ENCODE measurements around the gene NSMCE3.

NSMCE3 gene

DNA sequence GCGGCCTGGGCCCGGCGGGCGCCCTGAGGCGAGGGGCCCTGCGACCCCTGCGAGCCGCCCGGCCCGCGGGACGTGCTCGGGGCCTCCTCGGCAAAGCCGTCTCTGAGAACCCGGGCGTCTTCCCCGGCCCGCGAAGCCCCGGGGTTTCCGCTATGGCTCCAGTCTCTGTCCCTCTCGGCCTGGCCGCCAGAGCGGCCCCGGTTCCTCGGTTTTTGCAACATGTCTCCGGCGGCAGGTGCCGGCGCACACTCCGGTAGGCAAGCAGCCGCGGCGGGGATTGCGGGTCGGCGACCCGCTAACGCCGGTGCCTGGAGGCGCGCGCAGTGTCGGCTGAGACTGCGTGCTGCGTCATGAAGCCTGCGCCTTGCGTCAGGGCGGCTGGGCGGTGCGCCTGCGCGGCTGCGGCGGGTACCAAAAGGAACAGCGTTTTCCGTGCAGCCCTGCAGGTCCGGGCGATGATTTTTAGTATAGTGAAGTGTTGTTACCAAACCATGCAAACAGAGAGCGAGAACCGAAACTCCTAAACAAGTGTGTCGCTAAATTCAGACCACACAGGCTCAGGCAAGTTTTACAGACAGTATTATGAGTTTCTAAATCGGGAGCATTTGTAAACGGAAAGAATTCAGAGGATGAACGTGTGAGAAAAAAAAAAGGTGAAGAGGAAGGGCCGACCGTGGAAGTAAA lies at the start of gene NSMCE3:
Gene NSMCE3 (minus strand): TSS at position 338 of the 684 bp plus-strand sequence. CDS start 117 bp downstream, at position 221.
- peak within 1 kb of the TSS; percentile 92 for H3K4me3 ChIP-seq (ENCODE audit: low read depth, low read length)
- TF ChIP-seq, protein P1, sequence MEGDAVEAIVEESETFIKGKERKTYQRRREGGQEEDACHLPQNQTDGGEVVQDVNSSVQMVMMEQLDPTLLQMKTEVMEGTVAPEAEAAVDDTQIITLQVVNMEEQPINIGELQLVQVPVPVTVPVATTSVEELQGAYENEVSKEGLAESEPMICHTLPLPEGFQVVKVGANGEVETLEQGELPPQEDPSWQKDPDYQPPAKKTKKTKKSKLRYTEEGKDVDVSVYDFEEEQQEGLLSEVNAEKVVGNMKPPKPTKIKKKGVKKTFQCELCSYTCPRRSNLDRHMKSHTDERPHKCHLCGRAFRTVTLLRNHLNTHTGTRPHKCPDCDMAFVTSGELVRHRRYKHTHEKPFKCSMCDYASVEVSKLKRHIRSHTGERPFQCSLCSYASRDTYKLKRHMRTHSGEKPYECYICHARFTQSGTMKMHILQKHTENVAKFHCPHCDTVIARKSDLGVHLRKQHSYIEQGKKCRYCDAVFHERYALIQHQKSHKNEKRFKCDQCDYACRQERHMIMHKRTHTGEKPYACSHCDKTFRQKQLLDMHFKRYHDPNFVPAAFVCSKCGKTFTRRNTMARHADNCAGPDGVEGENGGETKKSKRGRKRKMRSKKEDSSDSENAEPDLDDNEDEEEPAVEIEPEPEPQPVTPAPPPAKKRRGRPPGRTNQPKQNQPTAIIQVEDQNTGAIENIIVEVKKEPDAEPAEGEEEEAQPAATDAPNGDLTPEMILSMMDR (IDR thresholded peaks at IDR 0.05; ENCODE audit: borderline replicate concordance, insufficient read depth, low read depth, low read length), result no peak

DNA sequence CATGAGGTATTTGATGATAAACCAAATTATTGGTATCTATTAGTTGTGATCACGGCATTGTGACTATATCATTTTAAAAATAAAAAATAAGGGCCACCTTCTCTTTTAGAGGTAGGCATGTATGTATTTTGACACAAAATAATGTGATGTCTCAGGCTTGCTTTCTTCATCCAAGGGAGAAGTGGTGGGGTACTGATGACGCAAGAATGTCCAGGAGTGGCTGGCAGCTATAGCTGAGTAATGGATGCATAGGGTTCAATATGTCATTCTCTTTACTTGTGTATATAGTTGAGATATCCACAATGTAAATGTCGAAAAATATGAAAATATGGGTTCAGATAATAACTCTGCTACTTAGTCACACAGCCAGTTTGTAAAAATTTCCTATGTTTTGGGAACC lies 46.8 kb upstream of the NSMCE3 start:
- TF ChIP-seq, protein P1 (IDR thresholded peaks at IDR 0.05; ENCODE audit: borderline replicate concordance, insufficient read depth, low read depth, low read length), result no peak
- H3K4me3 ChIP-seq (ENCODE audit: low read depth, low read length), result no peak overlapping the region

DNA sequence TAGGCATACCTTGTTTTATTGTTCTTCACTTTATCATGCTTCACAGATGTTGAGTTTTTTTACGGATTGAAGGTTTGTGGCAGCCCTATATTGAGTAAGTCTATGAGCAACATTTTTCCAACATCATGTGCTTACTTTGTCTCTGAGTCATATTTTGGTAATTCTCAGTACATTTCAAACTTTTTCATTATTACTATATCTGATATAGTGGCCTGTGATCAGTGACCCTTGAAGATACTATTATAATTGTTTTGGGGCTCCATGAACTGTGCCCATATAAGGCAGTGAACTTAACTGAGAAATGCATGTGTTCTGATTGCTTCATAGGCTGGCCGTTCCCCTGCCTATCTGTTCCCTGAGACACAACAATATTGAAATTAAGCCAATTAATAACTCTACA lies 42.8 kb upstream of the NSMCE3 start:
- TF ChIP-seq, protein P1 (IDR thresholded peaks at IDR 0.05; ENCODE audit: borderline replicate concordance, insufficient read depth, low read depth, low read length), result no peak
- no peak overlapping the region for H3K4me3 ChIP-seq (ENCODE audit: low read depth, low read length)

DNA sequence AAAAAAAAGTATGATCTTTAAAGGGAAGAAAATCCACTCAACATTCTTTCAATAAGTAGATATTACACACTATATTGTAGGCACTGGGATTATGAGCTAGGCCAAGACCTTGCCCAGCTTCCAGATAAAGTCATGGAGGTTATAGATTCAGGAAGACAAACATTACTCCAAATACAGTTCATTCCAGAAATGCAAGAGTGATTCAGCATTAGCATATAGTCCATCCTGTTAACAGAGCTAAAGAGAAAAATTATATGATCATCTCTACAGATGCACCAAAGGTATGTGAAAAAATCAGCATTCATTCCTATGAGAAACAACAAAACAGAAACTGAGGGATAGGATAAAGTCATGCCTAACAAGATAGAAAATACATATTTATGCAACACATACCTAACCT lies 42.1 kb upstream of the NSMCE3 start:
- TF ChIP-seq, protein P1 (IDR thresholded peaks at IDR 0.05; ENCODE audit: borderline replicate concordance, insufficient read depth, low read depth, low read length), result no peak
- no peak overlapping the region for H3K4me3 ChIP-seq (ENCODE audit: low read depth, low read length)

DNA sequence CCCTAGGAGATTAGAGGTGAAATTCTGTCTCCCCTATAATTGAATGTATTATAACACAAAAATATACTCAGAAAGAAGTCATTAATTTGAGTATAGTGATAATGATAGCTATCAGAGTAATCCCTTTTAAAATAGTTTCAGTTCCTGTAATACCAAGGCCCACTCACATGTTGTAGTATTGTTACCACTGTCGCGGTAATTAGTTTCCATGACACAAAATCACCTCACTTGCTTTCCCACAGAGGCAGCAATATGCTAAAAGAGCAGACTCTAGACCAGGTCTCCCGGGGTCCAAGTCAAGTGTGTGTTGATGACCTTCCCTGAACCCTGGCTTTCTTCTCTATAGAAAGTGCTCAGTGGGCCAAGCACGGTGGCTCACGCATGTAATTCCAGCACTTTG lies 39.5 kb upstream of the NSMCE3 start:
- H3K4me3 ChIP-seq (ENCODE audit: low read depth, low read length), result no peak overlapping the region
- TF ChIP-seq, protein P1 (IDR thresholded peaks at IDR 0.05; ENCODE audit: borderline replicate concordance, insufficient read depth, low read depth, low read length), result no peak

DNA sequence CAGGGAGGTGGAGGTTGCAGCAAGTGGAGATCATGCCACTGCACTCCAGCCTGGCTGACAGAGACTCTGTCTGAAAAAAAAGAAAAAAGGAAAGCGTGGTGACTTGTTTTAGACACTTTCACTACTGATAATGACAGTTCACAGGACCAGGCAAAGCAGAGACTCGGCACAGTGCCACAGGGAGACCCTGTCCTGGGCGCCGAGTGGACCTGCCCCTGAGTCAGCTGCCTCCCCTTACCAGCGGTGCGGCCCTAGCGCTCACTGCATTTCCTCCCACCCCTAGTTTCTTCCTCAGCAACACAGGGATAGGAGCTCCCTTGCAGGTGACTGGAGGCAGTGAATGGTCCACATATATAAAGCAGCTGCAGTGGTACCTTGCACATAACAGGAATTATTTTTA lies 38.7 kb upstream of the NSMCE3 start:
- TF ChIP-seq, protein P1 (IDR thresholded peaks at IDR 0.05; ENCODE audit: borderline replicate concordance, insufficient read depth, low read depth, low read length), result no peak

DNA sequence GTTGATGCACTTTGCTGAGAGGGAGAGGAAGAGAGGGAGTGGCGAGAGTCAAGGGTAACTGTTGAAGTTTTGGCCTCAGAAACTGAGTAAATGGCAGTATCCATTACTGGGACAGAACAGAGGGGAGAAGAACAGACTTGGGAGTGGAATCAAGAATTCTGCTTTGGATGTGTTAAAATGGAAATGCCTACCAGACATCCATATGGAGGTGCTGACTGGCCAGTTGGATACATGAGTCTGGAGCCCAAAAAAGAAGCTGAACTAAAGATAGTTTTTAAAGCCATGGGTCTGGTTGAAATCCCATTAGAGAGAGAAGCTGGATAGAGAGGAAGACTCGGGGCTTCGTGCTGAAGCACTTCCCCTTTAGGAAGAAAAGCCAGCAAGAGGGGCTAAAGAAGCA lies 35.9 kb upstream of the NSMCE3 start:
- no peak overlapping the region for H3K4me3 ChIP-seq (ENCODE audit: low read depth, low read length)
- TF ChIP-seq, protein P1 (IDR thresholded peaks at IDR 0.05; ENCODE audit: borderline replicate concordance, insufficient read depth, low read depth, low read length), result no peak

More for the DNA sequence above, 38.7 kb upstream of the NSMCE3 start:
- no peak overlapping the region for H3K4me3 ChIP-seq (ENCODE audit: low read depth, low read length)

Measured in GM12875 (cell line).